OCI-LY7 (cell line): Measurements from ENCODE around the gene LCE1C.

ENCODE experiments used
- CTCF ChIP-seq: fragments of 200-600 bp; sonication (generic); conservative IDR thresholded peaks from 2 replicates; pipeline ENCODE4 v1.5.1; 2014; ENCODE audit warnings: mild to moderate bottlenecking, antibody characterized with exemption, low read length, moderate library complexity, mixed read lengths
- EZH2phosphoT487 ChIP-seq: fragments of 200-600 bp; sonication (generic); IDR thresholded peaks from 2 replicates; pipeline ENCODE4 v1.6.1; 2018; ENCODE audit warnings: low read depth, borderline replicate concordance, mild to moderate bottlenecking, mixed run types, antibody characterized with exemption, low read length, moderate library complexity, mixed read lengths

GRCh38 chr1:152786077-152786476, 20.4 kb downstream of the LCE1C start, which contains the start of gene LCE1E:
- TF ChIP-seq CTCF (no peak), EZH2phosphoT487 (no peak)
